C4-2B (cell line): ENCODE results near the gene RADIL.
A peak's percentile ranks its signal among the peaks of the same experiment; 100 is the strongest.

Source experiments
- ZFX ChIP-seq: fragments of 450-650 bp; IDR thresholded peaks from 2 replicates; pipeline ENCODE4 v1.6.1; 2017
- TF ChIP-seq, protein P1 (sequence below): fragments of 450-650 bp; conservative IDR thresholded peaks from 2 replicates; pipeline ENCODE4 v1.5.1; 2017; ENCODE audit warnings: mild to moderate bottlenecking

GRCh38 chr7:4753598-4754432, 129.7 kb downstream of the RADIL start:
- TF ChIP-seq, protein P1, sequence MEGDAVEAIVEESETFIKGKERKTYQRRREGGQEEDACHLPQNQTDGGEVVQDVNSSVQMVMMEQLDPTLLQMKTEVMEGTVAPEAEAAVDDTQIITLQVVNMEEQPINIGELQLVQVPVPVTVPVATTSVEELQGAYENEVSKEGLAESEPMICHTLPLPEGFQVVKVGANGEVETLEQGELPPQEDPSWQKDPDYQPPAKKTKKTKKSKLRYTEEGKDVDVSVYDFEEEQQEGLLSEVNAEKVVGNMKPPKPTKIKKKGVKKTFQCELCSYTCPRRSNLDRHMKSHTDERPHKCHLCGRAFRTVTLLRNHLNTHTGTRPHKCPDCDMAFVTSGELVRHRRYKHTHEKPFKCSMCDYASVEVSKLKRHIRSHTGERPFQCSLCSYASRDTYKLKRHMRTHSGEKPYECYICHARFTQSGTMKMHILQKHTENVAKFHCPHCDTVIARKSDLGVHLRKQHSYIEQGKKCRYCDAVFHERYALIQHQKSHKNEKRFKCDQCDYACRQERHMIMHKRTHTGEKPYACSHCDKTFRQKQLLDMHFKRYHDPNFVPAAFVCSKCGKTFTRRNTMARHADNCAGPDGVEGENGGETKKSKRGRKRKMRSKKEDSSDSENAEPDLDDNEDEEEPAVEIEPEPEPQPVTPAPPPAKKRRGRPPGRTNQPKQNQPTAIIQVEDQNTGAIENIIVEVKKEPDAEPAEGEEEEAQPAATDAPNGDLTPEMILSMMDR = peak; percentile 95
- no peak for TF ChIP-seq ZFX
